Peyer's patch (tissue), 4 donors: ENCODE measurements around the gene LMBR1.

Experiments
- POLR2A ChIP-seq, 2 donors: fragments of 450-650 bp; IDR thresholded peaks; one replicate each; pipeline ENCODE4 v1.5.1; 2017; ENCODE audit warnings: antibody characterized with exemption in 2 of 2, mild to moderate bottlenecking in 2 of 2, moderate library complexity in 2 of 2
- TF ChIP-seq, protein P1 (sequence below), 6 experiments: fragments of 450-650 bp in 4 of 6; fragments of 200-600 bp in 2 of 6; sonication (generic) in 1 of 6; IDR thresholded peaks; one replicate each; pipeline ENCODE4 v1.5.1; 2017 to 2019; ENCODE audit warnings: antibody characterized with exemption in 6 of 6, mild to moderate bottlenecking in 3 of 6, moderate library complexity in 1 of 6

GRCh38 chr7:156842740-156843140 is 50.2 kb downstream of the LMBR1 start:
- TF ChIP-seq, protein P1, sequence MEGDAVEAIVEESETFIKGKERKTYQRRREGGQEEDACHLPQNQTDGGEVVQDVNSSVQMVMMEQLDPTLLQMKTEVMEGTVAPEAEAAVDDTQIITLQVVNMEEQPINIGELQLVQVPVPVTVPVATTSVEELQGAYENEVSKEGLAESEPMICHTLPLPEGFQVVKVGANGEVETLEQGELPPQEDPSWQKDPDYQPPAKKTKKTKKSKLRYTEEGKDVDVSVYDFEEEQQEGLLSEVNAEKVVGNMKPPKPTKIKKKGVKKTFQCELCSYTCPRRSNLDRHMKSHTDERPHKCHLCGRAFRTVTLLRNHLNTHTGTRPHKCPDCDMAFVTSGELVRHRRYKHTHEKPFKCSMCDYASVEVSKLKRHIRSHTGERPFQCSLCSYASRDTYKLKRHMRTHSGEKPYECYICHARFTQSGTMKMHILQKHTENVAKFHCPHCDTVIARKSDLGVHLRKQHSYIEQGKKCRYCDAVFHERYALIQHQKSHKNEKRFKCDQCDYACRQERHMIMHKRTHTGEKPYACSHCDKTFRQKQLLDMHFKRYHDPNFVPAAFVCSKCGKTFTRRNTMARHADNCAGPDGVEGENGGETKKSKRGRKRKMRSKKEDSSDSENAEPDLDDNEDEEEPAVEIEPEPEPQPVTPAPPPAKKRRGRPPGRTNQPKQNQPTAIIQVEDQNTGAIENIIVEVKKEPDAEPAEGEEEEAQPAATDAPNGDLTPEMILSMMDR (IDR thresholded peaks at IDR 0.05): no peak
- no peak for TF ChIP-seq POLR2A (IDR thresholded peaks at IDR 0.05)
